Stimulated activated CD4-positive, alpha-beta T cell treated with anti-CD3 and anti-CD28 coated beads, TNF-alpha, amount 100 ng/mL, for 1 hour (primary cell): Measurements from ENCODE around the gene MED12.
A peak's percentile ranks its signal among the peaks of the same experiment; 100 is the strongest.
"Not testable (repeated sequence)": the region's sequence is repeated elsewhere in the genome, so short reads cannot be mapped to it uniquely, and the experiment has no call there.

ENCODE experiments used
- DNase-seq, 3 donors: peaks; one replicate each; pipeline ENCODE4 v3.0.0-alpha.2; 2020; ENCODE audit warnings: low read depth in 3 of 3, low spot score in 1 of 3

Gene MED12

GRCh38 chrX:71160475-71160874, 42.1 kb downstream of the MED12 start:
- no peak for DNase-seq

GRCh38 chrX:71162981-71163380, 44.6 kb downstream of the MED12 start:
- DNase-seq, result no peak

GRCh38 chrX:71164071-71164470, 45.7 kb downstream of the MED12 start:
- no peak for DNase-seq

- DNase-seq, result no peak
Observed at GRCh38 chrX:71166461-71166860, 48.1 kb downstream of the MED12 start.

- no peak for DNase-seq
Observed at GRCh38 chrX:71167031-71167781, 48.8 kb downstream of the MED12 start.

GRCh38 chrX:71168134-71168533, 49.7 kb downstream of the MED12 start:
- no peak for DNase-seq

GRCh38 chrX:71169586-71169985, 51.2 kb downstream of the MED12 start:
- no peak for DNase-seq

GRCh38 chrX:71170660-71171059, 52.3 kb downstream of the MED12 start:
- no peak for DNase-seq

- no peak for DNase-seq
Observed at GRCh38 chrX:71171110-71171801, 52.9 kb downstream of the MED12 start.

- DNase-seq, result no peak
Observed at GRCh38 chrX:71173440-71173839, 55.0 kb downstream of the MED12 start.

GRCh38 chrX:71174795-71175194, 56.4 kb downstream of the MED12 start:
- DNase-seq, result no peak

GRCh38 chrX:71175531-71175930, 57.1 kb downstream of the MED12 start:
- DNase-seq, result no peak

- no peak for DNase-seq
Observed at GRCh38 chrX:71177327-71177726, 58.9 kb downstream of the MED12 start.

GRCh38 chrX:71178908-71179307, 60.5 kb downstream of the MED12 start:
- DNase-seq, result peak in 1 of 3 donors; percentile 16

- DNase-seq, result not testable (repeated sequence)
Observed at GRCh38 chrX:71180579-71181265, 62.3 kb downstream of the MED12 start.

- peak in 1 of 3 donors; percentile 19 for DNase-seq
Observed at GRCh38 chrX:71181558-71181909, 63.1 kb downstream of the MED12 start.

GRCh38 chrX:71181910-71182799, 63.8 kb downstream of the MED12 start:
- peak; percentile 43 to 57 (median 49) for DNase-seq

GRCh38 chrX:71182871-71183270, 64.5 kb downstream of the MED12 start:
- DNase-seq, result no peak

- DNase-seq, result no peak
Observed at GRCh38 chrX:71183341-71183740, 64.9 kb downstream of the MED12 start.

- DNase-seq, result no peak
Observed at GRCh38 chrX:71184092-71184491, 65.7 kb downstream of the MED12 start.
